PFSK-1 (cell line): Measurements from ENCODE around the gene TCP1.

Source experiments
- FOXP2 ChIP-seq: optimal IDR thresholded peaks from 2 replicates; pipeline ENCODE3; 2011; ENCODE audit warnings: borderline replicate concordance, control low read depth, inconsistent platforms; ENCODE audit not compliant: insufficient read depth; ENCODE audit errors: extremely low read length, extremely low read depth
- POLR2AphosphoS5 ChIP-seq: IDR thresholded peaks from 2 replicates; pipeline ENCODE4 v1.6.1; 2012; ENCODE audit warnings: low read depth, mild to moderate bottlenecking, control low read depth, low read length, moderate library complexity
- SIN3A ChIP-seq: IDR thresholded peaks from 2 replicates; pipeline ENCODE4 v1.6.1; 2012; ENCODE audit warnings: mild to moderate bottlenecking, low read length, moderate library complexity, borderline replicate concordance; ENCODE audit not compliant: insufficient read depth
- TAF1 ChIP-seq: IDR thresholded peaks from 2 replicates; pipeline ENCODE4 v1.6.1; 2012; ENCODE audit warnings: low read length, control low read depth, borderline replicate concordance; ENCODE audit not compliant: insufficient read depth
- TF ChIP-seq, protein P1 (sequence below), 2 experiments: IDR thresholded peaks; 2 replicates each; pipeline versions ENCODE4 v1.6.1 to v1.8.0; 2011 to 2012; ENCODE audit warnings: low read depth in 2 of 2, low read length in 2 of 2, control low read depth in 1 of 2, inconsistent platforms in 1 of 2, mild to moderate bottlenecking in 1 of 2, moderate library complexity in 1 of 2; ENCODE audit not compliant: insufficient read depth in 1 of 2

TCP1 gene

GRCh38 chr6:159728531-159728964 is 60.9 kb downstream of the TCP1 start:
- TF ChIP-seq FOXP2, result no peak
- no peak for TF ChIP-seq SIN3A
- TF ChIP-seq, protein P1, sequence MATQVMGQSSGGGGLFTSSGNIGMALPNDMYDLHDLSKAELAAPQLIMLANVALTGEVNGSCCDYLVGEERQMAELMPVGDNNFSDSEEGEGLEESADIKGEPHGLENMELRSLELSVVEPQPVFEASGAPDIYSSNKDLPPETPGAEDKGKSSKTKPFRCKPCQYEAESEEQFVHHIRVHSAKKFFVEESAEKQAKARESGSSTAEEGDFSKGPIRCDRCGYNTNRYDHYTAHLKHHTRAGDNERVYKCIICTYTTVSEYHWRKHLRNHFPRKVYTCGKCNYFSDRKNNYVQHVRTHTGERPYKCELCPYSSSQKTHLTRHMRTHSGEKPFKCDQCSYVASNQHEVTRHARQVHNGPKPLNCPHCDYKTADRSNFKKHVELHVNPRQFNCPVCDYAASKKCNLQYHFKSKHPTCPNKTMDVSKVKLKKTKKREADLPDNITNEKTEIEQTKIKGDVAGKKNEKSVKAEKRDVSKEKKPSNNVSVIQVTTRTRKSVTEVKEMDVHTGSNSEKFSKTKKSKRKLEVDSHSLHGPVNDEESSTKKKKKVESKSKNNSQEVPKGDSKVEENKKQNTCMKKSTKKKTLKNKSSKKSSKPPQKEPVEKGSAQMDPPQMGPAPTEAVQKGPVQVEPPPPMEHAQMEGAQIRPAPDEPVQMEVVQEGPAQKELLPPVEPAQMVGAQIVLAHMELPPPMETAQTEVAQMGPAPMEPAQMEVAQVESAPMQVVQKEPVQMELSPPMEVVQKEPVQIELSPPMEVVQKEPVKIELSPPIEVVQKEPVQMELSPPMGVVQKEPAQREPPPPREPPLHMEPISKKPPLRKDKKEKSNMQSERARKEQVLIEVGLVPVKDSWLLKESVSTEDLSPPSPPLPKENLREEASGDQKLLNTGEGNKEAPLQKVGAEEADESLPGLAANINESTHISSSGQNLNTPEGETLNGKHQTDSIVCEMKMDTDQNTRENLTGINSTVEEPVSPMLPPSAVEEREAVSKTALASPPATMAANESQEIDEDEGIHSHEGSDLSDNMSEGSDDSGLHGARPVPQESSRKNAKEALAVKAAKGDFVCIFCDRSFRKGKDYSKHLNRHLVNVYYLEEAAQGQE (IDR thresholded peaks at IDR 0.05; ENCODE audit: insufficient read depth in 1 of 2, low read depth in 2 of 2, low read length in 2 of 2), result no peak
- TF ChIP-seq POLR2AphosphoS5, result no peak
- TF ChIP-seq TAF1, result no peak
